ENCODE measurements around the gene TLE4.
"Not testable (repeated sequence)": the region's sequence is repeated elsewhere in the genome, so short reads cannot be mapped to it uniquely, and the experiment has no call there.

- not testable (repeated sequence) for TF ChIP-seq CTCF, POLR2A (IDR thresholded peaks at IDR 0.05)
Measured at GRCh38 chr9:79654591-79655382, 83.0 kb downstream of the TLE4 start.
